Measurements from ENCODE around the gene EPHA10. TPM values are rescaled to one million over a fixed set of nuclear protein-coding genes. Genes with fewer than 3 reads are reported as not detected.

The EPHA10 gene
- total RNA-seq, 2 experiments from 2014 or later: not detected

GRCh38 chr1:37764414-37764825 is 500 bp downstream of the EPHA10 start:
- POLR2A ChIA-PET: no interaction called here
- no peaks in the 10 kb centered on the region for H3K9me3 Mint-ChIP-seq (ENCODE audit: insufficient read depth)
- ATAC-seq (peak; percentile 85), DNase-seq (peak; percentile 72)
- H3K36me3 Mint-ChIP-seq (ENCODE audit: low read depth): no peaks in the 10 kb centered on the region
- H3K4me1 Mint-ChIP-seq (ENCODE audit: low read depth): peaks cover 5% of the 10 kb centered on the region
- H3K27ac Mint-ChIP-seq: no peak overlapping the region
- CTCF ChIA-PET: no interaction called here
- H3K27me3 Mint-ChIP-seq (ENCODE audit: low read depth): peaks cover 59% of the 10 kb centered on the region
- H3K4me3 Mint-ChIP-seq: no peak overlapping the region

- no peak for DNase-seq
- Mint-ChIP-seq H3K9me3 (ENCODE audit: insufficient read depth) (no peaks in the 10 kb centered on the region), H3K27ac (no peak overlapping the region), H3K4me1 (ENCODE audit: low read depth) (peaks cover 5% of the 10 kb centered on the region), H3K36me3 (ENCODE audit: low read depth) (no peaks in the 10 kb centered on the region), H3K27me3 (ENCODE audit: low read depth) (peaks cover 56% of the 10 kb centered on the region), H3K4me3 (no peak overlapping the region)
- ChIA-PET CTCF (no interaction called here), POLR2A (no interaction called here)
- no peak for ATAC-seq
Observed at GRCh38 chr1:37763791-37764413, 1.0 kb downstream of the EPHA10 start.

DNA sequence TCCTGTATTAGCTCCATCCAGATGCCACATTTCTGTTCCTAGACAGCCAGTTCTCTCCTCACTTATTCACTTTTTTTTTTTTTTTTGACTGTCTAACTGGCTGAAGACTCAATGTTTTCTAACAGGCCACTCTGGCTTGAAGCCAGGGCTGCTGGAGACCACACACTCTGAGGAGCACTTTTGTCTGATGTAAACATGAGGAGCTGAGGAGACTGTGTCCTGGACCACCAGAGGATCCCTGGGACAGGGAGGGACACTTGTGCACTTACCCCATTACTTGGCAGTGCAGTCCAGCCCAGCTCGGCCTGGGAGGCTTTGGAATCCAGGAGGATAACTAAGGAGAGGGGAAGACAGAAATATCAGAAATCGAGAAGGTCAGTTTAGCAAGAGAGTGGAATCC is 2.4 kb downstream of the EPHA10 start:
- DNase-seq: no peak
- Mint-ChIP-seq H3K27ac (no peak overlapping the region), H3K36me3 (ENCODE audit: low read depth) (no peaks in the 10 kb centered on the region), H3K4me3 (no peak overlapping the region), H3K9me3 (ENCODE audit: insufficient read depth) (no peaks in the 10 kb centered on the region), H3K27me3 (ENCODE audit: low read depth) (peaks cover 48% of the 10 kb centered on the region), H3K4me1 (ENCODE audit: low read depth) (peaks cover 5% of the 10 kb centered on the region)
- ChIA-PET CTCF (no interaction called here), POLR2A (no interaction called here)
- no peak for ATAC-seq

DNA sequence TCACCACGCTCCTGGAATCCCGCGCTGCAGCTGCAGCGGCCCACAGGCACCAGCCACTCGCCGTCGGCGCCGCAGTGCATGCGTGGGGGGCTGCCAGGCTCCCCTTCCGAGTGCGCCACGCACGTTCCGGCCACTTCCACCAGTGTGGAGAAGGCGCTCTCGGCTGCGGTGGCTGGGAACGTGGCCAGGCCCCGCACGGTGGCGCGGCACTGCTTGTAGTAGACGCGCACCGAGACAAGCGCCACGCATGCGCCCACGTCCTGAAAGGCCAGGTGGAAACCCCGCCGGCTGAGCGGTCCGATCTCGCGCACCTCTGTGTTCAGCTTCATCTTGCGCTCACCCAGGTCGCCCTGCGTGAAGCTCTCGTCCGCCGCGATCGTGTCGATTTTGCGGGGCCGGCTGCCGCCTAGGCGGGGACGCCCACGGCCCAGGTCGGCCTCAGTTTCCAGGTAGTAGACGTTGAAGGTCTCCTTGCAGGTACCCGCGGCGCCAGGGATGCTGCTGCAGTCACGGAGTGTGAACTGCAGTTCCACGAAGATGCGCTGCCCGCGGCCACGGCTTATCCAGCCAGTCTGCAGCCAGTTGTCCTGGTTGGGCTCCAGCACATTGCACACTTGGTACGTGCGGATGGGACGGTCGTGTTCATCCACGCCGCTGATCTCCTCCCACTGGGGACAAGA is 3.4 kb downstream of the EPHA10 start:
- peaks cover 39% of the 10 kb centered on the region for H3K27me3 Mint-ChIP-seq (ENCODE audit: low read depth)
- DNase-seq: no peak
- ChIA-PET CTCF (no interaction called here), POLR2A (no interaction called here)
- H3K4me3 Mint-ChIP-seq: no peak overlapping the region
- no peak overlapping the region for H3K27ac Mint-ChIP-seq
- no peaks in the 10 kb centered on the region for H3K9me3 Mint-ChIP-seq (ENCODE audit: insufficient read depth)
- no peaks in the 10 kb centered on the region for H3K36me3 Mint-ChIP-seq (ENCODE audit: low read depth)
- no peak for ATAC-seq
- peaks cover 5% of the 10 kb centered on the region for H3K4me1 Mint-ChIP-seq (ENCODE audit: low read depth)

- no peak overlapping the region for H3K27ac Mint-ChIP-seq
- no peak for DNase-seq
- no peaks in the 10 kb centered on the region for H3K36me3 Mint-ChIP-seq (ENCODE audit: low read depth)
- ATAC-seq: no peak
- CTCF ChIA-PET: no interaction called here
- H3K9me3 Mint-ChIP-seq (ENCODE audit: insufficient read depth): no peaks in the 10 kb centered on the region
- POLR2A ChIA-PET: no interaction called here
- H3K4me3 Mint-ChIP-seq: no peak overlapping the region
- peaks cover 3% of the 10 kb centered on the region for H3K4me1 Mint-ChIP-seq (ENCODE audit: low read depth)
- peaks cover 34% of the 10 kb centered on the region for H3K27me3 Mint-ChIP-seq (ENCODE audit: low read depth)
Observed at GRCh38 chr1:37759451-37759850, 5.5 kb downstream of the EPHA10 start.

GRCh38 chr1:37755951-37756560 is 8.9 kb downstream of the EPHA10 start:
- ATAC-seq (no peak), DNase-seq (no peak)
- no peaks in the 10 kb centered on the region for H3K36me3 Mint-ChIP-seq (ENCODE audit: low read depth)
- no peaks in the 10 kb centered on the region for H3K9me3 Mint-ChIP-seq (ENCODE audit: insufficient read depth)
- H3K4me3 Mint-ChIP-seq: no peak overlapping the region
- H3K27me3 Mint-ChIP-seq (ENCODE audit: low read depth): peaks cover 39% of the 10 kb centered on the region
- H3K4me1 Mint-ChIP-seq (ENCODE audit: low read depth): peaks cover 7% of the 10 kb centered on the region
- ChIA-PET CTCF (interaction anchor here (1.3 kb wide), 1 partner anchor 10 kb away, joined by 4 read pairs; the partner anchor contains the start of gene EPHA10), POLR2A (no interaction called here)
- no peak overlapping the region for H3K27ac Mint-ChIP-seq

- H3K27ac Mint-ChIP-seq: no peak overlapping the region
- ChIA-PET CTCF (interaction anchor here (1.3 kb wide), 1 partner anchor 10 kb away, joined by 4 read pairs; the partner anchor contains the start of gene EPHA10), POLR2A (no interaction called here)
- DNase-seq (no peak), ATAC-seq (no peak)
- H3K36me3 Mint-ChIP-seq (ENCODE audit: low read depth): no peaks in the 10 kb centered on the region
- H3K4me3 Mint-ChIP-seq: no peak overlapping the region
- peaks cover 39% of the 10 kb centered on the region for H3K27me3 Mint-ChIP-seq (ENCODE audit: low read depth)
- no peaks in the 10 kb centered on the region for H3K9me3 Mint-ChIP-seq (ENCODE audit: insufficient read depth)
- H3K4me1 Mint-ChIP-seq (ENCODE audit: low read depth): peaks cover 7% of the 10 kb centered on the region
Observed at GRCh38 chr1:37755290-37755689, 9.6 kb downstream of the EPHA10 start.

GRCh38 chr1:37753473-37754321 is 11.2 kb downstream of the EPHA10 start:
- POLR2A ChIA-PET: no interaction called here
- ATAC-seq (no peak), DNase-seq (no peak)
- Mint-ChIP-seq H3K4me1 (ENCODE audit: low read depth) (peaks cover 7% of the 10 kb centered on the region), H3K36me3 (ENCODE audit: low read depth) (no peaks in the 10 kb centered on the region), H3K27ac (no peak overlapping the region), H3K9me3 (ENCODE audit: insufficient read depth) (no peaks in the 10 kb centered on the region), H3K4me3 (peak overlapping the region; percentile 19), H3K27me3 (ENCODE audit: low read depth) (peaks cover 41% of the 10 kb centered on the region)
- CTCF ChIA-PET: no interaction called here

DNA sequence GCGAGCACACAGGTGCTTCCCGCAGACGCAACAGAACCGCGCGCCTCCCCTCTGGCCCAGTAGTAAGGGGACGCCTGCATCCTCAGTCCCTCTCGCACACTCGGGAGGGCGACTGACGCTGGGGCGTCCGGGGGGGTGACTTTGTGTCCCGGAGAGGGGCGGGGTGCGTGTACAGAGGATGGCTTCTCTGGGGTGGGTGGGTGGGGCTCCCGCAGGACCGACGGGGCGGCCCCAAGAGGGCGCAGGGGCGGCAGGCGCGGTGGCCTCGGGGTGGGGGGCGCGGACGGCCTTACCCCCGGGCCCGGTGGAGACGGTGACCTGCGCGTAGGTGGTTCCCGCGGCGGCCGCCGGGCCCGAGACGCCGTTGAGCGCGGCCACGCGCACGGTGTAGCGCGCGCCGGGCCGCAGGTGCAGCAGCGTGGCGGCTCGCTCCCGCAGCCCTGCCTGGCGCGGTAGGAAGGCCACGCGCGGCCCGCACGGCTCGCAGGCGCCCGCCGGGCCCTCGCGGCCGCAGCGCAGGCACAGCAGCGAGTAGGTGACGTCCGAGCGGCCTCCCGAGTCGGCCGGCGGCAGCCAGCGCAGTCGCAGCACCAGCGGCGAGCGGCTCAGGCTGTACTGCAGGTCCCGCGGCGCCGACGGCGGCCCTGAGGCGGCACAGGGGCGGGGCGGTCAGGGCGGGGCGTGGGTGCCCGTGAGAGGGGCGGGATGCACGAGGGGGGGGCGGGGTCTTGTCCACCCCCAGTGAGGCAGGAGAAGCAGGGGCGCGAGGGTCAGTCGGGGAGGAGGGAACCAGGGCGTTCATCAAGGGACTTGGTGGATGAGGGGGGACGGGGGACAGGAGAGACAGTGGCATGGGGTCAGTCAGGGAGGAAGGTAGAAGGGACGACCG is 12.1 kb downstream of the EPHA10 start:
- Mint-ChIP-seq H3K36me3 (ENCODE audit: low read depth) (no peaks in the 10 kb centered on the region), H3K27me3 (ENCODE audit: low read depth) (peaks cover 41% of the 10 kb centered on the region), H3K9me3 (ENCODE audit: insufficient read depth) (no peaks in the 10 kb centered on the region), H3K27ac (no peak overlapping the region), H3K4me3 (peak overlapping the region; percentile 42), H3K4me1 (ENCODE audit: low read depth) (peaks cover 7% of the 10 kb centered on the region)
- ChIA-PET CTCF (no interaction called here), POLR2A (no interaction called here)
- peak; percentile 75 for ATAC-seq
- DNase-seq: no peak

DNA sequence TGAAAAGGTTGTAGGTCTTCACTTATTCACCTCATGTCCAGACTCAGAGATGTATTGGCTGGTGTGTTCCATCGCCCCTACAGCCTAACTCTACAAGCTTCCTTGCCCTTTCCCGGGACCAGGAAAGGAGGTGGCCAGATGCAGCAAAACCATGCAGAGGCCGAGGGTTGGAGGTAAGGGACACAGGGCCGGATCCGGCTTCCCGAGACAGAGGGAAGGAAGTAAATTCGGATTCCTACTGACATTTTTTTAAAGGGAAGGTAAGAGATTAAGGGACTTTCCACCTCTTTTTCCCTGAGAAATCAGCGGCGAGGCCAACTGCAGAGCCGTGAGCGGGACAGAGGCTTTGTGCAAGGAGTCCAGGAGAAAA is 12.7 kb downstream of the EPHA10 start:
- ATAC-seq (no peak), DNase-seq (no peak)
- Mint-ChIP-seq H3K9me3 (ENCODE audit: insufficient read depth) (no peaks in the 10 kb centered on the region), H3K4me3 (peak overlapping the region; percentile 42), H3K27ac (no peak overlapping the region), H3K27me3 (ENCODE audit: low read depth) (peaks cover 44% of the 10 kb centered on the region), H3K36me3 (ENCODE audit: low read depth) (no peaks in the 10 kb centered on the region), H3K4me1 (ENCODE audit: low read depth) (peaks cover 7% of the 10 kb centered on the region)
- CTCF ChIA-PET: no interaction called here
- POLR2A ChIA-PET: no interaction called here

DNA sequence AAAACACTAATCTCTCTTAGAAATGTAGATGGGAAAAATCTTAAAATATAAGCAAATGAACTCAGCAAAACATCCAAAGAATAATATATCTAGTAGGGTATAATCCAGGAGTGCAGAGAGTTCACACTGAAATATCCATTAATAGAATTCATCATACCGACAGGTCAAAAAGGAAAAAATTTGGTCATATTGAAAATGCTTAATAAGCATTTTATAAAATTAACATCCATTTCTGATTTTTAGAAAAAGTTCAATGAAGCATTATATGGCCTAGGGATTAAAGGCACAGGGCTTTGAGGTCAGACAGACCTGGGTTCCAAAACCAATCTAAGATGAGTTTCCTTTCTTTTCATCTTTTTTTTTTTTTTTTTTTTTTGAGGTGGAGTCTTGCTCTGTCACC is 16.4 kb downstream of the EPHA10 start:
- Mint-ChIP-seq H3K36me3 (ENCODE audit: low read depth) (no peaks in the 10 kb centered on the region), H3K4me3 (no peak overlapping the region), H3K27ac (no peak overlapping the region), H3K9me3 (ENCODE audit: insufficient read depth) (no peaks in the 10 kb centered on the region), H3K27me3 (ENCODE audit: low read depth) (peaks cover 29% of the 10 kb centered on the region), H3K4me1 (ENCODE audit: low read depth) (peaks cover 6% of the 10 kb centered on the region)
- ChIA-PET POLR2A (no interaction called here), CTCF (no interaction called here)
- ATAC-seq: no peak
- DNase-seq: no peak

Measured in activated CD8-positive, alpha-beta T cell treated with anti-CD3 and anti-CD28 coated beads, Interleukin-2, amount 10 ng/mL, durations not matched to agents 7 days and 5 days (primary cell).